HG02885 (cell line): Measurements from ENCODE around the gene ZMYND8.
"Not testable (repeated sequence)": the region's sequence is repeated elsewhere in the genome, so short reads cannot be mapped to it uniquely, and the experiment has no call there.

ENCODE experiments used
- ATAC-seq: cut with Tn5 transposase; IDR thresholded peaks from one replicate; pipeline ENCODE4 v1.9.1; 2021; ENCODE audit warnings: mild to moderate bottlenecking; ENCODE audit not compliant: unreplicated experiment, poor library complexity

ZMYND8 gene

GRCh38 chr20:47290666-47291430 lies 65.7 kb downstream of the ZMYND8 start:
- ATAC-seq = no peak

GRCh38 chr20:47290008-47290407 lies 66.5 kb downstream of the ZMYND8 start:
- ATAC-seq = no peak

- ATAC-seq = no peak
Measured at GRCh38 chr20:47289096-47289495, 67.4 kb downstream of the ZMYND8 start.

GRCh38 chr20:47288530-47288929 lies 68.0 kb downstream of the ZMYND8 start:
- ATAC-seq = not testable (repeated sequence)

- no peak for ATAC-seq
Measured at GRCh38 chr20:47287609-47288144, 68.8 kb downstream of the ZMYND8 start.

GRCh38 chr20:47286681-47287080 lies 69.8 kb downstream of the ZMYND8 start:
- ATAC-seq = no peak

GRCh38 chr20:47285189-47285588 lies 71.3 kb downstream of the ZMYND8 start:
- ATAC-seq = no peak

- ATAC-seq = no peak
Measured at GRCh38 chr20:47284373-47284772, 72.1 kb downstream of the ZMYND8 start.

GRCh38 chr20:47283411-47283810 lies 73.1 kb downstream of the ZMYND8 start:
- ATAC-seq = no peak

- ATAC-seq = no peak
Measured at GRCh38 chr20:47282864-47283263, 73.6 kb downstream of the ZMYND8 start.

GRCh38 chr20:47281376-47281775 lies 75.1 kb downstream of the ZMYND8 start:
- no peak for ATAC-seq

GRCh38 chr20:47280668-47281067 lies 75.8 kb downstream of the ZMYND8 start:
- no peak for ATAC-seq

- no peak for ATAC-seq
Measured at GRCh38 chr20:47280228-47280627, 76.3 kb downstream of the ZMYND8 start.

GRCh38 chr20:47278907-47279348 lies 77.6 kb downstream of the ZMYND8 start:
- ATAC-seq = no peak

GRCh38 chr20:47277535-47277872 lies 79.0 kb downstream of the ZMYND8 start:
- not testable (repeated sequence) for ATAC-seq

GRCh38 chr20:47276851-47277534 lies 79.5 kb downstream of the ZMYND8 start:
- ATAC-seq = no peak

- ATAC-seq = no peak
Measured at GRCh38 chr20:47276251-47276650, 80.2 kb downstream of the ZMYND8 start.

- ATAC-seq = no peak
Measured at GRCh38 chr20:47275548-47275947, 81.0 kb downstream of the ZMYND8 start.

- peak; percentile 90 for ATAC-seq
Measured at GRCh38 chr20:47274401-47275108, 81.9 kb downstream of the ZMYND8 start.

GRCh38 chr20:47273591-47274235 lies 82.8 kb downstream of the ZMYND8 start:
- no peak for ATAC-seq
